T-helper 9 cell (primary cell): ENCODE measurements around the gene TANGO6.

ENCODE experiments used
- DNase-seq: peaks from one replicate; pipeline ENCODE4 v3.0.0-alpha.2; 2020

TANGO6 gene

GRCh38 chr16:69064124-69064763, 220.9 kb downstream of the TANGO6 start:
- DNase-seq, result no peak

- no peak for DNase-seq
These were observed 221.5 kb downstream of the TANGO6 start for GRCh38 chr16:69064764-69065313.

GRCh38 chr16:69069504-69069903, 226.2 kb downstream of the TANGO6 start:
- no peak for DNase-seq

- DNase-seq, result no peak
These were observed 227.7 kb downstream of the TANGO6 start for GRCh38 chr16:69071036-69071435.

- no peak for DNase-seq
These were observed 229.3 kb downstream of the TANGO6 start for GRCh38 chr16:69072640-69072974.

- DNase-seq, result no peak
These were observed 229.9 kb downstream of the TANGO6 start for GRCh38 chr16:69073181-69073702.

GRCh38 chr16:69077251-69077650, 233.9 kb downstream of the TANGO6 start:
- DNase-seq, result no peak

GRCh38 chr16:69078073-69078472, 234.7 kb downstream of the TANGO6 start:
- no peak for DNase-seq

GRCh38 chr16:69079697-69080096, 236.4 kb downstream of the TANGO6 start:
- no peak for DNase-seq

- no peak for DNase-seq
These were observed 240.1 kb downstream of the TANGO6 start for GRCh38 chr16:69083306-69083941.

GRCh38 chr16:69084289-69084688, 241.0 kb downstream of the TANGO6 start:
- no peak for DNase-seq

GRCh38 chr16:69085032-69085695, 241.8 kb downstream of the TANGO6 start:
- DNase-seq, result no peak

GRCh38 chr16:69087161-69087581, 243.8 kb downstream of the TANGO6 start:
- DNase-seq, result no peak

GRCh38 chr16:69088684-69089083, 245.4 kb downstream of the TANGO6 start:
- no peak for DNase-seq

- no peak for DNase-seq
These were observed 246.0 kb downstream of the TANGO6 start for GRCh38 chr16:69089091-69089910.

- DNase-seq, result no peak
These were observed 250.6 kb downstream of the TANGO6 start for GRCh38 chr16:69093974-69094373.

- DNase-seq, result no peak
These were observed 251.2 kb downstream of the TANGO6 start for GRCh38 chr16:69094501-69094900.

GRCh38 chr16:69095193-69095592, 251.9 kb downstream of the TANGO6 start:
- no peak for DNase-seq

GRCh38 chr16:69100071-69100691, 256.9 kb downstream of the TANGO6 start:
- no peak for DNase-seq

GRCh38 chr16:69105501-69106361, 262.4 kb downstream of the TANGO6 start, which contains the start of gene HAS3:
HAS3 (plus strand) TSS chr16:69105653; CDS start chr16:69109396, 3,743 bp downstream.
- DNase-seq, result no peak
